ENCODE measurements around the gene C3orf38.
A peak's percentile ranks its signal among the peaks of the same experiment; 100 is the strongest.

C3orf38 gene

DNA sequence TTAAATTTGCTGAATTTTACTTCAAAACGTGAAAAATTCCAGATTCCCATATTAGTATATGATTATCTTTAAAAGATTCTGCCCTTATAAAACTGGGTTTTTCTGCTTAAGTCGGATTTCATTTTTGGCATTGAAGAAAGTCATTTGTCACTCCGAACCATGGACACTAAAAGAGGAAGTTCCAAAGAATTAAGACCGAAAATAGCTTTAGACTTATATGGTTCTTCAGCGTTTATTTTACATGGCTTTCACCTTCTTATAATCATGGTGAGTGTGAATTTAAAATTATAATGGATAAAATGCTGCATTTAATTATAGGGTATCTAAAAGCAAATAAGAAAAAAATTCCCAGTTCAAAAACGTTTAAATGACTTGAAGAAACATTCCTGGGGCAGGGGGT lies 1.0 kb downstream of the C3orf38 start:
- Histone ChIP-seq H3F3A (ENCODE audit: insufficient read depth, low read length) (no peaks in the 10 kb centered on the region), H3K79me2 (ENCODE audit: insufficient read depth, low read length) (peaks cover 49% of the 10 kb centered on the region), H3K27ac (ENCODE audit: low read depth, low read length, poor library complexity, severe bottlenecking) (peak overlapping the region; percentile 79), H3K4me3 (ENCODE audit: low read depth, low read length, poor library complexity, severe bottlenecking) (peak overlapping the region; percentile 74), H3K36me3 (ENCODE audit: insufficient read depth, low read length) (peaks cover 26% of the 10 kb centered on the region), H3K9ac (ENCODE audit: low read length) (peak overlapping the region; percentile 80), H4K20me1 (ENCODE audit: insufficient read depth, low read length) (no peaks in the 10 kb centered on the region), H3K9me2 (ENCODE audit: low read depth, low read length) (no peaks in the 10 kb centered on the region), H2AFZ (ENCODE audit: low read length) (no peak overlapping the region), H3K4me1 (ENCODE audit: insufficient read depth, low read length, severe bottlenecking) (peaks cover 41% of the 10 kb centered on the region), H3K9me3 (ENCODE audit: low read length) (no peaks in the 10 kb centered on the region), H3K27me3 (ENCODE audit: insufficient read depth, low read length) (no peaks in the 10 kb centered on the region), H3K4me2 (ENCODE audit: low read length) (peak overlapping the region; percentile 97)
- TF ChIP-seq, protein P1, sequence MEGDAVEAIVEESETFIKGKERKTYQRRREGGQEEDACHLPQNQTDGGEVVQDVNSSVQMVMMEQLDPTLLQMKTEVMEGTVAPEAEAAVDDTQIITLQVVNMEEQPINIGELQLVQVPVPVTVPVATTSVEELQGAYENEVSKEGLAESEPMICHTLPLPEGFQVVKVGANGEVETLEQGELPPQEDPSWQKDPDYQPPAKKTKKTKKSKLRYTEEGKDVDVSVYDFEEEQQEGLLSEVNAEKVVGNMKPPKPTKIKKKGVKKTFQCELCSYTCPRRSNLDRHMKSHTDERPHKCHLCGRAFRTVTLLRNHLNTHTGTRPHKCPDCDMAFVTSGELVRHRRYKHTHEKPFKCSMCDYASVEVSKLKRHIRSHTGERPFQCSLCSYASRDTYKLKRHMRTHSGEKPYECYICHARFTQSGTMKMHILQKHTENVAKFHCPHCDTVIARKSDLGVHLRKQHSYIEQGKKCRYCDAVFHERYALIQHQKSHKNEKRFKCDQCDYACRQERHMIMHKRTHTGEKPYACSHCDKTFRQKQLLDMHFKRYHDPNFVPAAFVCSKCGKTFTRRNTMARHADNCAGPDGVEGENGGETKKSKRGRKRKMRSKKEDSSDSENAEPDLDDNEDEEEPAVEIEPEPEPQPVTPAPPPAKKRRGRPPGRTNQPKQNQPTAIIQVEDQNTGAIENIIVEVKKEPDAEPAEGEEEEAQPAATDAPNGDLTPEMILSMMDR (IDR thresholded peaks at IDR 0.05; ENCODE audit: low read length) = no peak
- TF ChIP-seq EZH2 (IDR thresholded peaks at IDR 0.05; ENCODE audit: borderline replicate concordance, low read length) = no peak

DNA sequence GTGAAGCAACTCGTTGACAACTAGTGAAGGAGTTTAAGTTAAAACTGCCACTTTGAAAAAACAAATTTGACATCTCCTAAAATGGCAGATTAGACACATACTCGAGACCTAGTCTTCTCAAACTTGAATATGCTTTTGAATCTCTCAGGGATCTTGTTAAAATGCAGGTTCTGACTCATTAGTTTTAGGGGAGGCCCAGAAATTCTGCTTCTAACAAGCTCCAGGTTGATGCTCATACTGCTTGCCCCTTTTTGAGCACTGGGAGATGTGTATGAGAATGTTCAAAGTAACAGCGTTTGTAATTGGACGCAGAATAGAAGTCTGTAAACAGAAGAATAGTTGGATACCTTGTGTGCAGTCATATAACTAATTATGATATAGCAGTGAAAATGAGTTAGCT lies 1.6 kb downstream of the C3orf38 start:
- Histone ChIP-seq H4K20me1 (ENCODE audit: insufficient read depth, low read length) (no peaks in the 10 kb centered on the region), H3K9me3 (ENCODE audit: low read length) (no peaks in the 10 kb centered on the region), H3K36me3 (ENCODE audit: insufficient read depth, low read length) (peaks cover 32% of the 10 kb centered on the region), H3K9me2 (ENCODE audit: low read depth, low read length) (no peaks in the 10 kb centered on the region), H3K79me2 (ENCODE audit: insufficient read depth, low read length) (peaks cover 51% of the 10 kb centered on the region), H3K27me3 (ENCODE audit: insufficient read depth, low read length) (no peaks in the 10 kb centered on the region), H2AFZ (ENCODE audit: low read length) (no peak overlapping the region), H3K4me1 (ENCODE audit: insufficient read depth, low read length, severe bottlenecking) (peaks cover 42% of the 10 kb centered on the region), H3K4me3 (ENCODE audit: low read depth, low read length, poor library complexity, severe bottlenecking) (peak overlapping the region; percentile 74), H3F3A (ENCODE audit: insufficient read depth, low read length) (no peaks in the 10 kb centered on the region), H3K4me2 (ENCODE audit: low read length) (peak overlapping the region; percentile 97), H3K9ac (ENCODE audit: low read length) (peak overlapping the region; percentile 80), H3K27ac (ENCODE audit: low read depth, low read length, poor library complexity, severe bottlenecking) (peak overlapping the region; percentile 79)
- no peak for TF ChIP-seq EZH2 (IDR thresholded peaks at IDR 0.05; ENCODE audit: borderline replicate concordance, low read length)
- TF ChIP-seq, protein P1 (IDR thresholded peaks at IDR 0.05; ENCODE audit: low read length) = no peak

DNA sequence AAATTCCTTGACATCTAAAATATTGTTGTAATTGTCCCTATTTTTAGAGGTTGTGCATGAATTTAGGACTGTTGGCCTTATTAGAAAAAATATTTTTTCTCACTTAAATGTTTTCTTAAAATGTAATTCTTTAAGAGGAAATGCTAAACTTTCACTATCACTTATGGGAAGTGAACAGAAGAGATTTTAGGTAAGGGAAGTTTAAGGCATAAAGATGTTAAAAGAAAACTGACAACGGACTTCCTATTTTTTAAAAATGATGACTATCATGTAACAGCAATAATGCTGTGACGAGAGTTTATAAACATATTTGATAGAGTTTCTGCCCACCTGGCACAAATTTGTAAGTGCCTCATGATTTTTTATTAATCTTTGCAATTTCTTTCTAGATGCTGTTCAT lies 3.1 kb downstream of the C3orf38 start:
- H3K36me3 ChIP-seq (ENCODE audit: insufficient read depth, low read length) = peaks cover 47% of the 10 kb centered on the region
- no peaks in the 10 kb centered on the region for H3K9me2 ChIP-seq (ENCODE audit: low read depth, low read length)
- peaks cover 66% of the 10 kb centered on the region for H3K79me2 ChIP-seq (ENCODE audit: insufficient read depth, low read length)
- TF ChIP-seq EZH2 (IDR thresholded peaks at IDR 0.05; ENCODE audit: borderline replicate concordance, low read length) = no peak
- TF ChIP-seq, protein P1 (IDR thresholded peaks at IDR 0.05; ENCODE audit: low read length) = no peak
- no peaks in the 10 kb centered on the region for H3K27me3 ChIP-seq (ENCODE audit: insufficient read depth, low read length)
- H3K27ac ChIP-seq (ENCODE audit: low read depth, low read length, poor library complexity, severe bottlenecking) = no peak overlapping the region
- H4K20me1 ChIP-seq (ENCODE audit: insufficient read depth, low read length) = no peaks in the 10 kb centered on the region
- H3K9me3 ChIP-seq (ENCODE audit: low read length) = no peaks in the 10 kb centered on the region
- H3K4me1 ChIP-seq (ENCODE audit: insufficient read depth, low read length, severe bottlenecking) = peaks cover 38% of the 10 kb centered on the region
- H3F3A ChIP-seq (ENCODE audit: insufficient read depth, low read length) = no peaks in the 10 kb centered on the region
- peak overlapping the region; percentile 97; the same call in 1 of the 2 replicates for H3K4me2 ChIP-seq (ENCODE audit: low read length)
- H3K9ac ChIP-seq (ENCODE audit: low read length) = no peak overlapping the region
- peak overlapping the region; percentile 74 for H3K4me3 ChIP-seq (ENCODE audit: low read depth, low read length, poor library complexity, severe bottlenecking)
- no peak overlapping the region for H2AFZ ChIP-seq (ENCODE audit: low read length)

Measured in OCI-LY1 (cell line).